GM18951 (cell line): ENCODE measurements around the gene KIF25.

ENCODE experiments used
- POLR2A ChIP-seq: IDR thresholded peaks from 4 replicates; pipeline ENCODE4 v1.6.1; 2011; ENCODE audit warnings: mild to moderate bottlenecking; ENCODE audit not compliant: insufficient read length, insufficient read depth; ENCODE audit errors: extremely low read depth
- in situ Hi-C: fragments of 300-500 bp; cut with MboI; formaldehyde crosslinking; loops from one replicate; pipeline ENCODE4 v1.12.0; 2022; ENCODE audit warnings: low sequenced_read_pairs, mixed read lengths, inconsistent platforms; ENCODE audit not compliant: unreplicated experiment

The KIF25 gene

GRCh38 chr6:168050225-168050880 is 52.9 kb downstream of the KIF25 start:
- TF ChIP-seq POLR2A, result no peak
- in situ Hi-C loops, result no loop called here

- in situ Hi-C loops, result no loop called here
- TF ChIP-seq POLR2A, result no peak
These were observed 53.6 kb downstream of the KIF25 start for GRCh38 chr6:168050881-168051586.

GRCh38 chr6:168051648-168052047 is 54.2 kb downstream of the KIF25 start:
- TF ChIP-seq POLR2A, result no peak
- in situ Hi-C loops, result no loop called here

- in situ Hi-C loops, result no loop called here
- no peak for TF ChIP-seq POLR2A
These were observed 54.9 kb downstream of the KIF25 start for GRCh38 chr6:168052291-168052891.

- in situ Hi-C loops, result no loop called here
- no peak for TF ChIP-seq POLR2A
These were observed 55.9 kb downstream of the KIF25 start for GRCh38 chr6:168053086-168053956.

- no peak for TF ChIP-seq POLR2A
- in situ Hi-C loops, result no loop called here
These were observed 56.5 kb downstream of the KIF25 start for GRCh38 chr6:168053957-168054471.

DNA sequence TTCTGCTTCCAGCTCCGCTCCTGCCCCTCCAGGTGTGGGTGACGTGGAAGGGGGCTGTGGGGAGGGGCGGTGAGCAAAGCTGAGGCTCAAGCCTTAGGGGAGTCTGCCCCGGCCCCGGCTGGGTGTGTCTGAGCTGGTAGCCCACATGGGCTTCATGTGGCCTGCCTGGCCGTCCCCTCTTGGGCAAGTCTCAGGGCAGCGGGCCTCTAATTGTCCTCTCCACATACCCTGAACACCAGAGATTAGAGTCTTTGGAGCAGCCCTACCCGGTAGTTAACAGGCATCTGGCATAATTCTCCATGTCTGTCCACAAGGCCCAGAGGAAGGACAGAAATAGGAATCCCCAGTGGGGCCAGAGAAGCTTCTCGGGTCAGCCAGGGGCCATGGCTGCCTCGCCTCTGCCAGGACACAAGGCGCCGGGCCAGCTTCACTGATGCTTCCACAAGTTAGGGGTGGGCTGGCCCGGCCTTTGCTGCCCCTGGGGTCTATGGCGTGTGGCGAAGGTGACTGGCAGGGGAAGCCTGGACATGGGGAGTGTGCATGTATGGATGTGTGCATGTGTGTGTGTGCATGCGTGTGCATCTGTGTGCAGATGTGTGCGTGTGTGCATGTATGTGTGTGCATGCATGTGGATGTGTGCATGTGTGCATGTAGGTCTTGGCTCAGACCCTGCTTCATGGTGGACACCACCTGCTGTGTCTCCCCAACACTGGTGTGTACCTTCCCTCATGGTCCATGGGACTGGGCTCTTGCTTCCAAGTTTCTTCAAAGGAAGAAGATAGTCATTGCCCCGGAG is 57.5 kb downstream of the KIF25 start:
- in situ Hi-C loops, result no loop called here
- TF ChIP-seq POLR2A, result no peak

DNA sequence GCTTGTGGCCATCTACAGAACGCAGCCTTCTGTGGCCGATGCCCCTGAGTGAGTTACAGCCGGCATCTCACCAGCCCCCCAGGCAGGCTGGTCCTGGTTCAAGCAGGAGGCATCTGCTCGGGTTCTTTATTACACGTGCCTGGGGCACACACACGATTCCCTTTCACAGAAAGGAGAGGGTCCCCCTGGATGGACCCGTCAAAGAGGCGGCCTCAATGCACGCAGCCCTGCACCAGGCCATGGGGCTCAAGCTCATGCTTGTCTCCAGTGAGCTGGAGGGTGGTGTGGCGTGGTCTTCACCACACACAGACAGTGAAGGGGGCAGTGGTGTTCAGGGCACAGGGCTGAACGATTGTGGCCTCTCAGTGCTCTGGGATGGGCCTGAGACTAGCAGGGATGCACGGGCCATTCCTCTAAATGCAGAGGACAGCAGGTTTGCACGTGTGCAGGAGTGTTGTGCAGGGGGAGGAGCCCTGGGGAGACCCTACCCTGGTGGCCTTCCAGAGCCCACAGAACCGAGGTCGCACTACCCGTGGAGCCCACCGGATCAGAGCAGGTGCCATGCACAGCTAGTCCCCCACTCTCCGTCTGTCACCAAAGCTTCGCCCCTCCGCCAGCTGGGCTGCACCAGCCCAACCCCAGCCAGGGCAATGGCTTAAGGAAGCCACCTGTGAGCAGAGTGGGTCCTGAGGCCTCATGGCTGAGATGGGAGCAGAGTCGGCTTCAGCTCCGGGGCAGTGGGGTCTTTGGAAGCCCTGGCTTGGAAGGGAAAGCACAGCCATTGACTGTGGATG is 58.4 kb downstream of the KIF25 start:
- in situ Hi-C loops, result no loop called here
- no peak for TF ChIP-seq POLR2A

GRCh38 chr6:168056892-168057527 is 59.5 kb downstream of the KIF25 start:
- TF ChIP-seq POLR2A, result no peak
- in situ Hi-C loops, result no loop called here

GRCh38 chr6:168057836-168058235 is 60.4 kb downstream of the KIF25 start:
- in situ Hi-C loops, result no loop called here
- TF ChIP-seq POLR2A, result no peak
